Dedifferentiated amniotic fluid mesenchymal stem cell (primary cell): ENCODE results near the gene SELP.
A peak's percentile ranks its signal among the peaks of the same experiment; 100 is the strongest.

ENCODE experiments used
- DNase-seq: peaks from one replicate; pipeline ENCODE4 v3.0.0-alpha.2; 2016; ENCODE audit errors: extremely low spot score

SELP gene

GRCh38 chr1:169620565-169620964 is 9.4 kb downstream of the SELP start:
- DNase-seq: no peak

- DNase-seq: no peak
Measured at GRCh38 chr1:169618367-169618766, 11.6 kb downstream of the SELP start.

GRCh38 chr1:169615803-169616202 is 14.1 kb downstream of the SELP start:
- no peak for DNase-seq

GRCh38 chr1:169610858-169611257 is 19.1 kb downstream of the SELP start:
- no peak for DNase-seq

GRCh38 chr1:169610108-169610507 is 19.8 kb downstream of the SELP start:
- no peak for DNase-seq

GRCh38 chr1:169608226-169608625 is 21.7 kb downstream of the SELP start:
- no peak for DNase-seq

GRCh38 chr1:169604781-169605560 is 25.0 kb downstream of the SELP start:
- DNase-seq: no peak

GRCh38 chr1:169601096-169601881 is 28.6 kb downstream of the SELP start:
- no peak for DNase-seq

GRCh38 chr1:169595764-169596711 is 33.9 kb downstream of the SELP start:
- DNase-seq: no peak

- DNase-seq: no peak
Measured at GRCh38 chr1:169594391-169594790, 35.5 kb downstream of the SELP start.

GRCh38 chr1:169590932-169591331 is 39.0 kb downstream of the SELP start:
- DNase-seq: no peak

GRCh38 chr1:169588785-169589485 is 41.0 kb downstream of the SELP start:
- no peak for DNase-seq

GRCh38 chr1:169588112-169588511 is 41.8 kb downstream of the SELP start:
- DNase-seq: no peak

- peak; percentile 52 for DNase-seq
Measured at GRCh38 chr1:169586395-169587255, 43.3 kb downstream of the SELP start, which contains the start of gene F5. Gene F5, minus strand, starts transcription at chr1:169586481. Its CDS starts 95 bp downstream, at chr1:169586386.

GRCh38 chr1:169586067-169586394 is 43.9 kb downstream of the SELP start:
- DNase-seq: no peak

- no peak for DNase-seq
Measured at GRCh38 chr1:169585181-169585580, 44.7 kb downstream of the SELP start.

- no peak for DNase-seq
Measured at GRCh38 chr1:169584483-169585144, 45.3 kb downstream of the SELP start.

- DNase-seq: no peak
Measured at GRCh38 chr1:169577981-169578738, 51.8 kb downstream of the SELP start.

GRCh38 chr1:169576935-169577331 is 53.0 kb downstream of the SELP start:
- DNase-seq: no peak
